ENCODE results near the gene LIPN.

Gene LIPN

GRCh38 chr10:88786032-88786770, 26.4 kb downstream of the LIPN start:
- no peak for DNase-seq

- no peak for DNase-seq
Measured at GRCh38 chr10:88787463-88787862, 27.6 kb downstream of the LIPN start.

GRCh38 chr10:88788924-88789323, 29.1 kb downstream of the LIPN start:
- no peak for DNase-seq

- no peak for DNase-seq
Measured at GRCh38 chr10:88791924-88792323, 32.1 kb downstream of the LIPN start.

- DNase-seq = peak; percentile 36
Measured at GRCh38 chr10:88792661-88793060, 32.8 kb downstream of the LIPN start.

GRCh38 chr10:88793712-88794299, 34.0 kb downstream of the LIPN start:
- DNase-seq = no peak

- no peak for DNase-seq
Measured at GRCh38 chr10:88794731-88795130, 34.9 kb downstream of the LIPN start.

- no peak for DNase-seq
Measured at GRCh38 chr10:88800152-88801125, 40.6 kb downstream of the LIPN start.

GRCh38 chr10:88802523-88803285, 42.9 kb downstream of the LIPN start, which contains the start of gene LIPM:
TSS of gene LIPM (plus strand) at chr10:88802730. CDS start at chr10:88802897, 167 bp downstream.
- no peak for DNase-seq

- DNase-seq = no peak
Measured at GRCh38 chr10:88803641-88804040, 43.8 kb downstream of the LIPN start.

GRCh38 chr10:88804083-88804812, 44.4 kb downstream of the LIPN start:
- no peak for DNase-seq

- no peak for DNase-seq
Measured at GRCh38 chr10:88805361-88805760, 45.5 kb downstream of the LIPN start.

- DNase-seq = no peak
Measured at GRCh38 chr10:88805924-88806323, 46.1 kb downstream of the LIPN start.

GRCh38 chr10:88809621-88810020, 49.8 kb downstream of the LIPN start:
- DNase-seq = no peak

GRCh38 chr10:88810196-88810961, 50.6 kb downstream of the LIPN start:
- no peak for DNase-seq

- DNase-seq = no peak
Measured at GRCh38 chr10:88813200-88813599, 53.4 kb downstream of the LIPN start.

GRCh38 chr10:88819290-88819689, 59.5 kb downstream of the LIPN start:
- DNase-seq = no peak

GRCh38 chr10:88820748-88821401, 61.1 kb downstream of the LIPN start:
- no peak for DNase-seq

- no peak for DNase-seq
Measured at GRCh38 chr10:88826388-88826787, 66.6 kb downstream of the LIPN start.

GRCh38 chr10:88827671-88828070, 67.9 kb downstream of the LIPN start:
- no peak for DNase-seq

GRCh38 chr10:88828310-88828709, 68.5 kb downstream of the LIPN start:
- no peak for DNase-seq
